Uterus (tissue), 4 donors: ENCODE measurements around the gene GRM8. TPM values are rescaled to one million over a fixed set of nuclear protein-coding genes. Genes with fewer than 3 reads are reported as not detected.

Experiments
- DNase-seq, 2 donors: peaks; one replicate each; pipeline ENCODE4 v3.0.0-alpha.2; 2019 to 2020
- H3K27ac ChIP-seq, 2 donors: fragments of 200-600 bp; sonication (generic); 1 replicate in 1 of 2; 2 replicates in 1 of 2; pipeline ENCODE4 v1.5.1; 2016 to 2018
- H3K27me3 ChIP-seq, 2 donors: fragments of 200-600 bp; sonication (generic); one replicate each; pipeline ENCODE4 v1.5.1; 2018 to 2019; ENCODE audit warnings: control low read depth in 1 of 2
- H3K36me3 ChIP-seq, 2 donors: fragments of 200-600 bp; sonication (generic); one replicate each; pipeline ENCODE4 v1.5.1; 2019; ENCODE audit warnings: control low read depth in 1 of 2
- H3K4me1 ChIP-seq, 2 donors: fragments of 200-600 bp; sonication (generic); one replicate each; pipeline ENCODE4 v1.5.1; 2018 to 2019; ENCODE audit warnings: control low read depth in 1 of 2
- H3K4me3 ChIP-seq, 2 donors: fragments of 200-600 bp; sonication (generic); 1 replicate in 1 of 2; 2 replicates in 1 of 2; pipeline ENCODE4 v1.5.1; 2018 to 2019; ENCODE audit warnings: mild to moderate bottlenecking in 1 of 2
- H3K9me3 ChIP-seq, 2 donors: fragments of 200-600 bp; sonication (generic); one replicate each; pipeline ENCODE4 v1.5.1; 2019; ENCODE audit warnings: control low read depth in 1 of 2
- POLR2A ChIP-seq, 2 donors: fragments of 450-650 bp; IDR thresholded peaks; one replicate each; pipeline ENCODE4 v1.6.1; 2016; ENCODE audit warnings: antibody characterized with exemption in 2 of 2, mild to moderate bottlenecking in 1 of 2, moderate library complexity in 1 of 2
- intact Hi-C: fragments of 100-400 bp; cut with DNase I; formaldehyde crosslinking; loops from one replicate; pipeline ENCODE4 v1.15.1; 2023; ENCODE audit warnings: low total_unique reads
- total RNA-seq, 4 donors: library from RNA; depleted of rRNA in 3 of 4; stranded (reverse); fragments of >200 nt in 3 of 4; gene quantifications; one replicate each; pipeline versions ENCODE4 v1.1.0 to v1.2.4, GENCODE V29; 2014 to 2023
- TF ChIP-seq, protein P1 (sequence below), 4 experiments: fragments of 200-600 bp in 2 of 4; fragments of 450-650 bp in 2 of 4; sonication (generic) in 2 of 4; IDR thresholded peaks; one replicate each; pipeline ENCODE4 v1.5.1; 2016 to 2019; ENCODE audit warnings: antibody characterized with exemption in 4 of 4, mild to moderate bottlenecking in 2 of 4, moderate library complexity in 1 of 4
- donor health status: DM: yes; HTN: yes; CAD: no.

Gene GRM8
- total RNA-seq, 4 donors from 2014 or later, result 3.9 TPM; not detected in 3

- Histone ChIP-seq H3K9me3 (no peaks in the 10 kb centered on the region), H3K36me3 (peaks cover 0 to 2% of the 10 kb centered on the region in 2 donors), H3K4me1 (no peaks in the 10 kb centered on the region), H3K27me3 (no peaks in the 10 kb centered on the region), H3K27ac (no peak overlapping the region), H3K4me3 (no peak overlapping the region)
- intact Hi-C loops, result no loop called here
- no peak for DNase-seq
- no peak for TF ChIP-seq POLR2A (IDR thresholded peaks at IDR 0.05)
- TF ChIP-seq, protein P1, sequence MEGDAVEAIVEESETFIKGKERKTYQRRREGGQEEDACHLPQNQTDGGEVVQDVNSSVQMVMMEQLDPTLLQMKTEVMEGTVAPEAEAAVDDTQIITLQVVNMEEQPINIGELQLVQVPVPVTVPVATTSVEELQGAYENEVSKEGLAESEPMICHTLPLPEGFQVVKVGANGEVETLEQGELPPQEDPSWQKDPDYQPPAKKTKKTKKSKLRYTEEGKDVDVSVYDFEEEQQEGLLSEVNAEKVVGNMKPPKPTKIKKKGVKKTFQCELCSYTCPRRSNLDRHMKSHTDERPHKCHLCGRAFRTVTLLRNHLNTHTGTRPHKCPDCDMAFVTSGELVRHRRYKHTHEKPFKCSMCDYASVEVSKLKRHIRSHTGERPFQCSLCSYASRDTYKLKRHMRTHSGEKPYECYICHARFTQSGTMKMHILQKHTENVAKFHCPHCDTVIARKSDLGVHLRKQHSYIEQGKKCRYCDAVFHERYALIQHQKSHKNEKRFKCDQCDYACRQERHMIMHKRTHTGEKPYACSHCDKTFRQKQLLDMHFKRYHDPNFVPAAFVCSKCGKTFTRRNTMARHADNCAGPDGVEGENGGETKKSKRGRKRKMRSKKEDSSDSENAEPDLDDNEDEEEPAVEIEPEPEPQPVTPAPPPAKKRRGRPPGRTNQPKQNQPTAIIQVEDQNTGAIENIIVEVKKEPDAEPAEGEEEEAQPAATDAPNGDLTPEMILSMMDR (IDR thresholded peaks at IDR 0.05), result no peak
Measured at GRCh38 chr7:126453104-126453503, 799.6 kb downstream of the GRM8 start.

DNA sequence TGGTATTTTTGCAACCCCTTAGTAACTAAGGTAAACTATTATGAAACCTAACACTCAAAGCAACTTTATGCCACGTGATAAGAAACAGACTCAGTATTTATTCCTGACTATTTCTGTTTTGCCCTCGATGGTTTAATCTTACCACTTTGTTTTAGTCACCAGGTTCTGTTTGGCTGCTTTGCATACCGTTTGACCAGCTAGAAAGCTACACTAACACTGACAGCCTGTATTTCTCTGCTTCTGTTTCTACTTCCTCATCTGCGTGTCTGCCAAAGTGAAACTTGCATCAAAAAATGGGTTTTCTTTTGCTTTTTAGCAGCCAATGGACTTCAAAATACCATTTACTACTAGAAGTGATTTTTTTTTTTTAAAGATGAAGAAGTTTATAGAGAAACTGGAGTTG lies 802.5 kb downstream of the GRM8 start:
- H3K4me3 ChIP-seq, result no peak overlapping the region
- H3K27ac ChIP-seq, result no peak overlapping the region
- no peaks in the 10 kb centered on the region for H3K27me3 ChIP-seq
- H3K9me3 ChIP-seq, result no peaks in the 10 kb centered on the region
- H3K36me3 ChIP-seq, result no peaks in the 10 kb centered on the region
- intact Hi-C loops, result no loop called here
- TF ChIP-seq, protein P1 (IDR thresholded peaks at IDR 0.05), result no peak
- no peak for TF ChIP-seq POLR2A (IDR thresholded peaks at IDR 0.05)
- no peaks in the 10 kb centered on the region for H3K4me1 ChIP-seq
- DNase-seq, result no peak

- intact Hi-C loops, result no loop called here
- no peaks in the 10 kb centered on the region for H3K36me3 ChIP-seq
- no peak for DNase-seq
- no peaks in the 10 kb centered on the region for H3K9me3 ChIP-seq
- TF ChIP-seq POLR2A (IDR thresholded peaks at IDR 0.05), result no peak
- TF ChIP-seq, protein P1 (IDR thresholded peaks at IDR 0.05), result no peak
- no peak overlapping the region for H3K27ac ChIP-seq
- no peaks in the 10 kb centered on the region for H3K4me1 ChIP-seq
- H3K4me3 ChIP-seq, result no peak overlapping the region
- H3K27me3 ChIP-seq, result no peaks in the 10 kb centered on the region
Measured at GRCh38 chr7:126449611-126450268, 803.0 kb downstream of the GRM8 start.

DNA sequence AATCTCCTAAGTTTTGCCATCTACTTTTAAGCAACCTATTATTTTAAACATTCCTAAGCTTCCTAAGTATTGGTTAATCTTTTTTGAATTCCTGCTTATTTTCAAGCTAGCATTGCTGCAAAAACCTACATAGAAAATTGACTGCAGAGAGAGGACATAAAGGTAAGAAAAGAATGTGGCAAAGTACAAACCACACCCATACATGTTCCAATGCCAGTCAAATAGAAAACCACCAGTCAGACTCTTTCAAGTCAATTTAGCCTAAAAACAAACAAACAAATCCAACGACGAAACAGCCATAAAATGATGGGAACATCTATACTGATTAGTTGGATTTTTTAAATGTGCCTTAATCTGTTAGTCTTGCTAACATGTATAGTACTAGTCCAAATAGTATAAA lies 804.8 kb downstream of the GRM8 start:
- Histone ChIP-seq H3K27me3 (no peaks in the 10 kb centered on the region), H3K9me3 (no peaks in the 10 kb centered on the region), H3K4me1 (no peaks in the 10 kb centered on the region), H3K27ac (no peak overlapping the region), H3K36me3 (no peaks in the 10 kb centered on the region), H3K4me3 (no peak overlapping the region)
- intact Hi-C loops, result no loop called here
- no peak for DNase-seq
- TF ChIP-seq, protein P1 (IDR thresholded peaks at IDR 0.05), result no peak
- TF ChIP-seq POLR2A (IDR thresholded peaks at IDR 0.05), result no peak

- no peaks in the 10 kb centered on the region for H3K4me1 ChIP-seq
- no peaks in the 10 kb centered on the region for H3K36me3 ChIP-seq
- H3K9me3 ChIP-seq, result no peaks in the 10 kb centered on the region
- TF ChIP-seq, protein P1 (IDR thresholded peaks at IDR 0.05), result no peak
- no peak for TF ChIP-seq POLR2A (IDR thresholded peaks at IDR 0.05)
- H3K4me3 ChIP-seq, result no peak overlapping the region
- DNase-seq, result no peak
- intact Hi-C loops, result no loop called here
- no peaks in the 10 kb centered on the region for H3K27me3 ChIP-seq
- H3K27ac ChIP-seq, result no peak overlapping the region
Measured at GRCh38 chr7:126445991-126446390, 806.8 kb downstream of the GRM8 start.
